ENCODE data around the gene PFN1. TPM values are rescaled to one million over a fixed set of nuclear protein-coding genes. Genes with fewer than 3 reads are reported as not detected.

Gene PFN1
- total RNA-seq, 1 experiment from 2014 or later = 1,213 TPM

- H3K9me3 ChIP-seq (ENCODE audit: control insufficient read depth in 1 of 2, insufficient read depth in 1 of 2, low read depth in 1 of 2, low read length in 2 of 2) = no peaks in the 10 kb centered on the region
- RAD21 ChIA-PET (ENCODE audit: low non-redundant PET in 1 of 2, low total read pairs in 2 of 2, uncharacterized antibody in 2 of 2, unreplicated experiment in 2 of 2) = no interaction called here
- intact Hi-C loops (cut with micrococcal nuclease) = no loop called here
- POLR2A ChIA-PET = no interaction called here
- no peaks in the 10 kb centered on the region for H3K9me2 ChIP-seq (ENCODE audit: insufficient read depth)
- H3K27me3 ChIP-seq (ENCODE audit: insufficient read depth, low read length) = no peaks in the 10 kb centered on the region
- TF ChIP-seq SP1 (IDR thresholded peaks at IDR 0.05; ENCODE audit: low read depth) = no peak
- TF ChIP-seq, protein P1, sequence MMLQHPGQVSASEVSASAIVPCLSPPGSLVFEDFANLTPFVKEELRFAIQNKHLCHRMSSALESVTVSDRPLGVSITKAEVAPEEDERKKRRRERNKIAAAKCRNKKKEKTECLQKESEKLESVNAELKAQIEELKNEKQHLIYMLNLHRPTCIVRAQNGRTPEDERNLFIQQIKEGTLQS (IDR thresholded peaks at IDR 0.05) = no peak
- TF ChIP-seq POLR2AphosphoS5 (IDR thresholded peaks at IDR 0.05; ENCODE audit: low read depth, low read length) = no peak
- TF ChIP-seq EZH2 (IDR thresholded peaks at IDR 0.05) = no peak
- no peak for TF ChIP-seq CBX3 (IDR thresholded peaks at IDR 0.05; ENCODE audit: low read depth)
- no peak for TF ChIP-seq CEBPB (IDR thresholded peaks at IDR 0.05; ENCODE audit: low read depth)
- TF ChIP-seq YY1 (IDR thresholded peaks at IDR 0.05; ENCODE audit: extremely low read depth, insufficient replicate concordance, low read depth, low read length) = no peak
- no peak for TF ChIP-seq FOSL1 (IDR thresholded peaks at IDR 0.05; ENCODE audit: low read depth)
- no peak for TF ChIP-seq JUND (IDR thresholded peaks at IDR 0.05)
- no peak for TF ChIP-seq EZH2phosphoT487 (IDR thresholded peaks at IDR 0.05; ENCODE audit: borderline replicate concordance)
- TF ChIP-seq SIN3A (IDR thresholded peaks at IDR 0.05; ENCODE audit: low read depth) = no peak
- no peak for TF ChIP-seq ZFX (IDR thresholded peaks at IDR 0.05)
- no peak for TF ChIP-seq SRF (IDR thresholded peaks at IDR 0.05; ENCODE audit: low read depth)
- TF ChIP-seq TCF7L2 (IDR thresholded peaks at IDR 0.05; ENCODE audit: borderline replicate concordance, extremely low read depth, insufficient read depth, insufficient read length) = no peak
- no peak for TF ChIP-seq POLR2A (IDR thresholded peaks at IDR 0.05; ENCODE audit: borderline replicate concordance, extremely low read depth, insufficient read depth, insufficient read length)
- TF ChIP-seq, protein P2, sequence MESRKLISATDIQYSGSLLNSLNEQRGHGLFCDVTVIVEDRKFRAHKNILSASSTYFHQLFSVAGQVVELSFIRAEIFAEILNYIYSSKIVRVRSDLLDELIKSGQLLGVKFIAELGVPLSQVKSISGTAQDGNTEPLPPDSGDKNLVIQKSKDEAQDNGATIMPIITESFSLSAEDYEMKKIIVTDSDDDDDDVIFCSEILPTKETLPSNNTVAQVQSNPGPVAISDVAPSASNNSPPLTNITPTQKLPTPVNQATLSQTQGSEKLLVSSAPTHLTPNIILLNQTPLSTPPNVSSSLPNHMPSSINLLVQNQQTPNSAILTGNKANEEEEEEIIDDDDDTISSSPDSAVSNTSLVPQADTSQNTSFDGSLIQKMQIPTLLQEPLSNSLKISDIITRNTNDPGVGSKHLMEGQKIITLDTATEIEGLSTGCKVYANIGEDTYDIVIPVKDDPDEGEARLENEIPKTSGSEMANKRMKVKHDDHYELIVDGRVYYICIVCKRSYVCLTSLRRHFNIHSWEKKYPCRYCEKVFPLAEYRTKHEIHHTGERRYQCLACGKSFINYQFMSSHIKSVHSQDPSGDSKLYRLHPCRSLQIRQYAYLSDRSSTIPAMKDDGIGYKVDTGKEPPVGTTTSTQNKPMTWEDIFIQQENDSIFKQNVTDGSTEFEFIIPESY (IDR thresholded peaks at IDR 0.05; ENCODE audit: extremely low read depth, insufficient replicate concordance, low read length) = no peak
- no peaks in the 10 kb centered on the region for H3K79me2 ChIP-seq (ENCODE audit: insufficient read depth, low read length)
- no peak for ATAC-seq
- H2AFZ ChIP-seq (ENCODE audit: low read depth, low read length, poor library complexity, severe bottlenecking) = no peak overlapping the region
- BruUV-seq (replicated peaks) = no TSS peak
- DNase-seq (ENCODE audit: low read depth, low spot score) = no peak
- no peak overlapping the region for H3K4me2 ChIP-seq (ENCODE audit: low read length)
- no peak overlapping the region for H3K27ac ChIP-seq (ENCODE audit: low read depth, low read length)
- peaks cover 5 to 14% of the 10 kb centered on the region in 2 experiments for H3K4me1 ChIP-seq (ENCODE audit: control insufficient read depth in 1 of 2, insufficient read depth in 2 of 2, low read length in 2 of 2)
- H3K36me3 ChIP-seq (ENCODE audit: control insufficient read depth in 1 of 2, insufficient read depth in 2 of 2, low read length in 2 of 2) = no peaks in the 10 kb centered on the region
- no peaks in the 10 kb centered on the region for H4K20me1 ChIP-seq (ENCODE audit: insufficient read depth)
- H3K4me3 ChIP-seq (replicated peaks in 1 of 2; ENCODE audit: low read depth in 1 of 2, low read length in 2 of 2) = no peak overlapping the region
- H3K9ac ChIP-seq (ENCODE audit: low read length) = no peak overlapping the region
- CTCF ChIA-PET = interaction anchor here (3.3 kb wide), 1 partner anchor 10 kb away, joined by 12 read pairs; the partner anchor contains the start of gene CHRNE
Observed at GRCh38 chr17:4913994-4914393, 34.3 kb downstream of the PFN1 start.

All from HCT116 (cell line).